Testis (tissue), 2 donors: ENCODE data around the gene SLC25A26.

Experiments
- CTCF ChIP-seq, 3 experiments: fragments of 450-650 bp in 2 of 3; fragments of 200-600 bp in 1 of 3; sonication (generic) in 1 of 3; IDR thresholded peaks; one replicate each; pipeline ENCODE4 v1.5.1; 2016 to 2019; ENCODE audit warnings: antibody characterized with exemption in 3 of 3, mild to moderate bottlenecking in 2 of 3, moderate library complexity in 1 of 3
- POLR2A ChIP-seq: fragments of 450-650 bp; IDR thresholded peaks from one replicate; pipeline ENCODE4 v1.6.1; 2017; ENCODE audit warnings: antibody characterized with exemption, mild to moderate bottlenecking, moderate library complexity

GRCh38 chr3:66172394-66172793 lies 48.4 kb upstream of the SLC25A26 start:
- TF ChIP-seq CTCF (IDR thresholded peaks at IDR 0.05) (no peak), POLR2A (no peak)
